GM12891 (cell line): ENCODE results near the gene CLNS1A.

Experiments used
- PAX5 ChIP-seq: IDR thresholded peaks from 2 replicates; pipeline ENCODE4 v1.6.1; 2011; ENCODE audit warnings: low read length, moderate library complexity, mild to moderate bottlenecking; ENCODE audit not compliant: insufficient read depth, severe bottlenecking
- POLR2A ChIP-seq: IDR thresholded peaks from 2 replicates; pipeline ENCODE4 v1.6.1; 2011; ENCODE audit warnings: low read depth, low read length, control low read depth
- POLR2AphosphoS5 ChIP-seq: IDR thresholded peaks from 2 replicates; pipeline ENCODE4 v1.6.1; 2011; ENCODE audit warnings: low read depth, low read length, control low read depth
- POU2F2 ChIP-seq: IDR thresholded peaks from 2 replicates; pipeline ENCODE4 v1.6.1; 2011; ENCODE audit warnings: low read depth, mild to moderate bottlenecking, control low read depth, low read length, moderate library complexity
- SPI1 ChIP-seq: IDR thresholded peaks from 2 replicates; pipeline ENCODE4 v1.6.1; 2011; ENCODE audit warnings: low read depth, low read length, control low read depth
- TAF1 ChIP-seq: IDR thresholded peaks from 2 replicates; pipeline ENCODE4 v1.6.1; 2011; ENCODE audit warnings: low read depth, low read length, control low read depth

GRCh38 chr11:77658213-77659013, 20.8 kb upstream of the CLNS1A start:
- TF ChIP-seq POLR2AphosphoS5, result no peak
- no peak for TF ChIP-seq POU2F2
- no peak for TF ChIP-seq TAF1
- no peak for TF ChIP-seq POLR2A
- TF ChIP-seq PAX5, result no peak
- no peak for TF ChIP-seq SPI1
